ENCODE results near the gene SCNN1B.
"Not testable (repeated sequence)": the region's sequence is repeated elsewhere in the genome, so short reads cannot be mapped to it uniquely, and the experiment has no call there.

SCNN1B gene

GRCh38 chr16:23288726-23289512, 13.2 kb upstream of the SCNN1B start:
- no peak for DNase-seq

DNA sequence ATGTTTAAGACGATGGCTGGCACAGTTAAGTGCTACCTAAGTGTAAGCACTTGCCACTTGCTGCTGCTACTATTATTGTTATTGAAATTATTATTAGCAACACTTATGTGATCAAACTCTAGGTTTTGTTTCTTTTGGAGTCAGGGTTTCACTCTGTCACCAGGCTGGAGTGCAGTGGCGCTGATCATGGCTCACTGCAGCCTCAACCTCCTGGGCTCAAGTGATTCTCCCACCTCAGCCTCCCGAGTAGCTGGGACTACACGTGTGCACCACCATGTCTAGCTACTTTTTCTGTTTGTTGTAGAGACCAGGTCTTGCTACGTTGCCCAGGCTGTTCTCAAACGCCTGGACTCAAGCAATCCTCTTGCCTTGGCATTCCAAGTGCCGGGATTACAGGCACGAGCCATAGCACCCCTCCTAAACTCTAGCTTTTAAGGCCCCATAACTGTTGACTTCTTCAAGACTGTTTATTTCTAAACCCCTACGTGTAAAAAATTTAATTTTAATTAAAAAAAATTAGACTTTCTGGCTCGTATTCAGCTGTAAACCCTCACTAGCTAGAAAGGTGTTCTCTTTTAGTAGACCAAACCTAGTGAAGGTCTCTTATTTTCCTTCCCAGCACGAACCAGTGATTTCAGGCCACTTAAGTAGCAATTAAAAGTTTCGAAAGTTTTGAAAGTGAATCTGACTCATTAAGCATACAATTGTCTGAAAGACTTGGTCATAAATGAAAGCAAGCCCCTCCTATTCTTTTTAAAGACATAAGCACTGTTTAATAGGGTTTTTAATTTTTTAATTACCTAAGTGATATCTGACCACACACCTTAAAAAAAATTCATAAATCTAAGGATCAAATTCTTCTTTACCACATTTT, 11.7 kb upstream of the SCNN1B start:
- DNase-seq = no peak

DNA sequence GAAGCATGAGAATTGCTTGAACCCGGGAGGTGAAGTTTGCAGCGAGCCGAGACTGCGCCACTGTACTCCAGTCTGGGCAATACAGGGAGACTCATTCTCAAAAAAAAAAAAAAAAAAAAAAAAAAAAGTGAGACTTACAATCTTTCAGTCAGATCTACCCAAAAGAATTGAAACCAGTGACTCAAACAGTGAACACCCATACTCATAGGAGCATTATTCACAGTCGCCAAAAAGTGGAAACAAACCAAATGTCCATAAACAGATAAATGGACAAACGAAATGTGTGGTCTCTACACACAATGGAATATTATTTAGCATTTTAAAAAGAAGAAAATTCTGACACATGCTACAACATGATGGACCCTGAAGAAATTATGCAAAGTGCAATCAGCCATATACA, 9.1 kb upstream of the SCNN1B start:
- DNase-seq = no peak

GRCh38 chr16:23294260-23294659, 7.8 kb upstream of the SCNN1B start:
- no peak for DNase-seq

DNA sequence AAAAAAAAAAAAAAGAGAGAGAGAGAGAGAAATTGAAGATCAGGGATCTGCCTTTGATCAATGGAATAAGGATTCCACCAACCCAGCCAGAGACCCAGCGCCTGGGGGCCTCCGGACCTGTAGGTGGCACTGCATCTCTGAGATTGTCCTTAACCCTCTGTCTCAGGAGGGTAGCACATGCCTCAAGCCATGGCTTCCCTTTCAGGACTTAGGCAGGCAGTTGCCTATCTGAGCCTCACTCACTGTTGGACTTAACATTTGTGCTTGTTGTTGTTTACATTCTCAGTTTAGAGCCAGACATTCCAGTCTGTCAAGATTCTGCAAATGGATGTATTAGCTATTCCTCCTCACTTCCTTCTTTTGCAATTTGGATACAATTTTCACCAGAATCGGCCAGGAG, 5.1 kb upstream of the SCNN1B start:
- DNase-seq = no peak

DNA sequence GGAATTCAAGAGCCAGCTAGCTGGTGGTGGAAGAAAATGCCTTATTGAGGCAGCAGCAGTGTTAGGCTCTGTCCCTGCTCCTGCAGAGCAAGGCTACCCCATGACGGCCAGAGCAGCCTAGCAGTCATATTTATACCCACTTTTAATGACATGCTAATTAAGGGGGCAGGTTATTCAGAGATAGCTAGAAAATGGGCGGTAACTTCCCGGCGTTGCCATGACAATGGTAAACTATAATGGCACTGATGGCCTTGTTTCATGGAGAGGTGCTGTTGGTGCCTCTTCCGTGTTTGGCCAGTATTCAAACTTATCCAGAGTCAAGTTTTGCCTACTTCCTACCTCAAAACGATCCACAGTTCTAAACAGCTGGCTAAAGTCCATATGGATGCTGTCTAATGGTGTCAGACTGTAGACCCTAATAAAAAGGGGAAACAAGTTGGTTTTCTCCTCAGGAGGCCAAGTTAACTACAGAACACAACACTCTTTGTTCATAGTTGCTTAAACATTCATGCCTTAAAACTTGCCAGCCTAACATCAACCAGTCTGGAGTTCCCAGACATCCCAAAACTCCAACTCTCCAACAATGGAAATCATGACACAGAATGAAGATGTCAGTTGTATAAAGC, 3.7 kb upstream of the SCNN1B start:
- DNase-seq = no peak

GRCh38 chr16:23299815-23300214, 2.3 kb upstream of the SCNN1B start:
- not testable (repeated sequence) for DNase-seq

GRCh38 chr16:23301251-23302044, 654 bp upstream of the SCNN1B start:
- no peak for DNase-seq

DNA sequence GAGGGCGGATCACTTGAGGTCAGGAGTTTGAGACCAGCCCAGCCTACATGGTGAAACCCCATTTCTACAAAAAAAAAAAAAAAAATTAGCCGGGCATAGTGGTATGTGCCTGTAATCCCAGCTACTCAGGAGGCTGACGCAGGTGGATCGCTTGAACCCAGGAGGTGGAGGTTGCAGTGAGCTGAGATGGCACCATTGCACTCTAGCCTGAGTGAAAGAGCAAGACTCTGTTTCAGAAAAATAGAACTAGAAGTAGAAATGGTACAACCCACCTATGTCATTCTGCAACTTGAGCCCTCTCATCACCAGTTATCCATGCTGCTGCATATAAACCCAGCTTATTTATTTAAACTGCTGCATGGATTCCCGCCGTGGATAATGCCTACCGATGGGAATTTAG, 1.6 kb downstream of the SCNN1B start:
- no peak for DNase-seq

DNA sequence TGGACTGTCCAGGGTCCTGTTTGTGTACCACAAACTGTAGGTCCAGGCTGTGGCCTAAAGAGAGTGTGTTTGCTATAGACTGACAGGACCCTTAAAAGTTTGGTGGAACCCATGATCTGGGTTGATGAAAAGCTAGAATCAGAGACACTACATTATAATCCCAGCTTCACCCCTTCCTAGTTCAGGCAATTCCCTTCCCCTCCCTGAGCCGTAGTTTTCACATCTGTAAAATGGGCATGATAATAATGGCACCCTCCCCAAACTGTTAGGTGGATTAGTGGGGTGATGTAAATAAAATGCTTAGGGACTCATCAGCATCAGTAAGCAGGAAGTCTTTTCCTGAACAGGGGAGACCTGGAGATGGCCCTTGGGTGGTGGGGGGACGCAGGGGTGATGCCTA, 2.5 kb downstream of the SCNN1B start:
- DNase-seq = no peak

GRCh38 chr16:23306199-23307100, 4.3 kb downstream of the SCNN1B start:
- DNase-seq = no peak

- DNase-seq = no peak
These were observed 8.1 kb downstream of the SCNN1B start for GRCh38 chr16:23310217-23310616.

DNA sequence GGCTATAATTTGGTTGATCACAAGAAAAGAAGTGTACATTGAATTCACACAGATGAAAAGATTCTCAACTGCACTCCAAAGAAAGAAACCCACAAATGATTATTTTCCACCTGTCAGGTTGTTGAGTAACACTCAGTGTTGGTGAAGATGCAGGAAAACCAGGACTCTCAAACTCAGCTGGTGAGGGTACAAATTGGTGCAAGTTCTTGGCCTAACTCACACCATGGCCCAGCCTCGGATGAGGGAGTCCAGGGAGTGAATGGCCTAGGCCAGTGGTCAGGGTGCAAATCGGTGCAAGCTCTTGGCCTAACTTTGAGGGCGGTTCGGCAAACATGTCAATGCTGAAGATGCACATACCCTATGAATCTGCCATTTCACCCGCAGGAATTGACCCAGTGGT, 8.6 kb downstream of the SCNN1B start:
- DNase-seq = no peak

DNA sequence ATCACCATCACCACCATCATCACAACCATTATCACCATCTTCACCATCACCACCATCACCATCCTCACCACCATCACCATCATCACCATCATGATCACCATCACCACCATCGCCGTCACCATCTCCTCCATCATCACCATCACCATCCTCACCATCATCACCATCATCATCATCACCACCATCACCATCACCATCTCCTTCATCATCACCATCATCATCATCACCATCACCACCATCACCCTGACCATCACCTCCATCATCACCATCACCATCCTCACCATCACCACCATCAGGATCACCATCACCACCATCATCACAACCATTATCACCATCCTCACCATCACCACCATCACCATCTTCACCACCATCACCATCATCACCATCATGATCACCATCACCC, 14.1 kb downstream of the SCNN1B start:
- no peak for DNase-seq

- no peak for DNase-seq
These were observed 14.6 kb downstream of the SCNN1B start for GRCh38 chr16:23316634-23317265.

DNA sequence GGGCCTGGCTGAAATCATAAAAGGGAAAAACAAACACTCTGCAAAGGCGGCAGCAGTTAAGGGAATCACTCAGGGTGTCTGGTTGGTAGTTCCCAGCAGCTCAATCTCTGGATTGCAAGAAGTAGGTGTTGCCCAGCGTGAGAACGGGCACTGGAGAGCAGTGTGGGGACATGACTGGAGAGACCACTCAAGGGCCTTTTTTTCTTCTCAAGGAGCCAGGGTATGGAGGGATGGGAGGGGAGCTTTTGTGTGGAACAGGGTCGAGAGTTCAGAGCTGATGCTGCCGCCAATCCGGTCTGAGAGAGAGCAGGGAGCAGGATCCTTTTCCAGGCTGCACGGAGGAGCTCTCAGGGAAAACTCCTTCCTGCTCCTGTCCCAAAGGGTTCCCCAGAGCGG, 15.2 kb downstream of the SCNN1B start:
- no peak for DNase-seq

- DNase-seq = no peak
These were observed 15.6 kb downstream of the SCNN1B start for GRCh38 chr16:23317751-23318150.

DNA sequence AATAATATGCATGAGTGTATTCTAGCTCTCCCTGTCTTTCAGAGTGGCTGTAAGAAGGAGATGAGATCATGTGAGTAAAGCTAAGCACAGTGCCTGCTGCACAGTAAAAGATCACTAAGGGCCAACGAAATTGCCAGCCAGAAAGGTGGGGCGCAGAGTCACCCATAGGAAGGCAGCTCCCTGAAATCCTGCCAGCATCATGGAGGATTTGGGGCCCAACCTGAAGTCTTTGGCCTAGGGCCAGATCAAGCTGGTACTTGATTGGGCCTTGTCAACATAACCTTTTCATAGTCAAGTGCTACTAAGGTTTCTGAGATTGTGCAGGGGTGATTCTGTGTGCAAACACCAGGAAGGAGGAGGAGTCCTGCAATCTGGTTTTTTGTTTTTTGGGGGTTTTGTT, 16.5 kb downstream of the SCNN1B start:
- no peak for DNase-seq

GRCh38 chr16:23319861-23320615, 17.9 kb downstream of the SCNN1B start:
- no peak for DNase-seq

- DNase-seq = no peak
These were observed 18.6 kb downstream of the SCNN1B start for GRCh38 chr16:23320693-23321092.
